HG02885 (cell line): ENCODE data around the gene BCL11A.

Experiments
- ATAC-seq: cut with Tn5 transposase; IDR thresholded peaks from one replicate; pipeline ENCODE4 v1.9.1; 2021; ENCODE audit warnings: mild to moderate bottlenecking; ENCODE audit not compliant: unreplicated experiment, poor library complexity

BCL11A gene

GRCh38 chr2:60492548-60492947 lies 60.9 kb downstream of the BCL11A start:
- ATAC-seq = no peak

GRCh38 chr2:60490848-60491247 lies 62.6 kb downstream of the BCL11A start:
- ATAC-seq = no peak

DNA sequence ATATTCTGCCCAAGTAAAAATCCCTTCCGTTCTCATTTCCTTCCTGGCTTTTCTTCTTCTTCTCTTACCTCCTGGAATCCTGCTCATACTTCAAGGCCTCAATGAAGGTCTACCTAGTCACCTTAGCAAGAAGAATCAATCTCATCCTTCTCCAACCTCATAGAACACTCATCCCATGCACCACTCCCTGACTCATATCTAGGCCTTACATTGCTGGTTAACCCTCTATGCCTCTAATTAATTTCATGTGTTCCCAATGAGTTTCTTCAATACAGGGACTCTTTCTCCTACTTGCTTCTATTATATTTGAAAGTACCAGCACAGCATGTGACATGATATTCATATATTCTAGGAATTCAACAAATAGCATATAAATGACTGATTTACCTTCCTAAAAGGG lies 63.0 kb downstream of the BCL11A start:
- ATAC-seq = no peak

- no peak for ATAC-seq
Observed at GRCh38 chr2:60489289-60489688, 64.2 kb downstream of the BCL11A start.

- peak; percentile 63 for ATAC-seq
Observed at GRCh38 chr2:60488291-60488690, 65.2 kb downstream of the BCL11A start.

- ATAC-seq = no peak
Observed at GRCh38 chr2:60487174-60487573, 66.3 kb downstream of the BCL11A start.

DNA sequence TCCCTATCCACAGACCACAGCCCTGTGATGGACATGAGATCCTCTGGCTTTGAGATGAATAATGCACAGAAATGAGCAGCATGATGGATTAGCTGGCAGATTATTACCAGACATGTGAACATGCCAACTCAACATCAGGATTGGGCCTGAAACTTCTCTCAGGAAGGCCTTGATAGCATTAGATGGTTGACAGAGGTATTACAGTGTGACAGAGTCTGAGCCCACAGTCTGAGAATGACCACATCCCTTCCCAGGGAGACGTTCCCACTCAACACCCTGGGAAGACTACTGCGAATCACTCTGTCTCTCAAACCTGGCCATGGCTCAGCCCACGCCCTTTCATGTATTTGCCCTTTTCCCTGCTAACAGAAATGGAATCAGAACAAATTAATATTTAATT lies 66.9 kb downstream of the BCL11A start:
- no peak for ATAC-seq

- no peak for ATAC-seq
Observed at GRCh38 chr2:60486067-60486466, 67.4 kb downstream of the BCL11A start.

GRCh38 chr2:60485550-60485949 lies 67.9 kb downstream of the BCL11A start:
- no peak for ATAC-seq

- no peak for ATAC-seq
Observed at GRCh38 chr2:60485055-60485454, 68.4 kb downstream of the BCL11A start.

DNA sequence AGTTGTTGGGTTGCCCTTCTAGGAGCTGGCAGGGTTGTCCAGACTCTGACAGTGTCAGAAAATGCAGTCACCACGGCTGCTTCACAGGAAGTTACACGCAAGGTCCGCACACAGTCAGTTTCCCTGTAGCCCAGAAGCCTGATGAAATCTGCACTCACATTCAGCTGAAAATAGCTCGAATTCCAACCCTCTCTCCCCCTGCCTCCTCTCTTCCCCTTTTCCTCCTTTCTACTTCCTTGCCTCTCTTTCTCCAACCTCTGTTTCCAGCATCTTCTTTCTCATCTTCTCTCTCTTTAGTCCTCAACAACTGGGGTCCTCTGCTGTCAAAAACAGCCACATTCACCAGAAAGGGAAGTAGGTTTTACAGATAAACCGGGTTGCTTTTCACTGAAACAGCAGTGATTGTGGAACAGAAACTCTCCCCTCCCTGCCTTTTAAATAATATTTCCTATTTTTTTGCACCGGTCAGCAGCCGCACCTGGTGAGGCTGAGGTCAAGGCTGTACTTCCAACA lies 69.3 kb downstream of the BCL11A start:
- no peak for ATAC-seq

GRCh38 chr2:60483401-60483800 lies 70.1 kb downstream of the BCL11A start:
- no peak for ATAC-seq

DNA sequence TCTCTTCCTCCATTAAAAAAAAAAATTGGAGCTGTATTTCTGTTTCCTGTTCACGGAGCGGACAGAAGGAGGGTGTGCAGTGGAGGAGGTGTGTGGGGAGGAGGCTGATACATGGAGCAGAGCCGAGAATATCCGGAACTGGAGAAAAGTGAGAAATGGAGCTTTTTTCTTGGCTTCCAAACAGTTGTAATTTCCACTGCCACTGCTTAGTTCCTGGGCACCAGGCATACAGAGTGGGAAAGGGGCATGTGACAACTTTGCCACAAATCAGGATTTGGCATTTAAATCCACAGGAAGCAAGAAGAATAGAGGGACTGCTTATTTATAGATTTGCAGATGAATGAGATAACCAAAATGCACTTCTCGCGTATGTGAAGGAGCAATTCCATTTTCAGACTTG lies 71.2 kb downstream of the BCL11A start:
- ATAC-seq = no peak

- no peak for ATAC-seq
Observed at GRCh38 chr2:60481257-60481656, 72.2 kb downstream of the BCL11A start.

- ATAC-seq = no peak
Observed at GRCh38 chr2:60480089-60480773, 73.2 kb downstream of the BCL11A start.

GRCh38 chr2:60479226-60480088 lies 74.0 kb downstream of the BCL11A start:
- no peak for ATAC-seq

DNA sequence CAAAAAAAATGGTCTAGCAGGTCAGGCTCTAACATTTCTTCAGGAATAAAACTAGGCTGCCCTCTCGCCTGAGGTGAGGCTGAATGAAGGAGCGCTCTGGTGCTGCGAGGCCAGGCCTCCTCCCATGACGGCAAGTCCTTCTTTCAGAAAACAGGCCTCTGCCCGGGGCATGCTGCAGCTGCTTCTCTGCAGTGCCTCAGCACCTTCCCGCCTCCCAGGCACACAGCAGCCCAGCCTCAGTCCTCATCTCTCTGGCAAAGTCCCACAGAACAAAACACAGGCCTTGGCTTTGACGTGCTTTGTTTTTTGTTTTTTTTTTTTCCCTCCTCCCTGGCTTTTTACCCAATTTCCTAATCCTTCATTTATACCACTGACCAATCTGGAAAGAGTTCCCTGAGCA lies 74.8 kb downstream of the BCL11A start:
- ATAC-seq = no peak

GRCh38 chr2:60476206-60476954 lies 77.1 kb downstream of the BCL11A start:
- no peak for ATAC-seq

DNA sequence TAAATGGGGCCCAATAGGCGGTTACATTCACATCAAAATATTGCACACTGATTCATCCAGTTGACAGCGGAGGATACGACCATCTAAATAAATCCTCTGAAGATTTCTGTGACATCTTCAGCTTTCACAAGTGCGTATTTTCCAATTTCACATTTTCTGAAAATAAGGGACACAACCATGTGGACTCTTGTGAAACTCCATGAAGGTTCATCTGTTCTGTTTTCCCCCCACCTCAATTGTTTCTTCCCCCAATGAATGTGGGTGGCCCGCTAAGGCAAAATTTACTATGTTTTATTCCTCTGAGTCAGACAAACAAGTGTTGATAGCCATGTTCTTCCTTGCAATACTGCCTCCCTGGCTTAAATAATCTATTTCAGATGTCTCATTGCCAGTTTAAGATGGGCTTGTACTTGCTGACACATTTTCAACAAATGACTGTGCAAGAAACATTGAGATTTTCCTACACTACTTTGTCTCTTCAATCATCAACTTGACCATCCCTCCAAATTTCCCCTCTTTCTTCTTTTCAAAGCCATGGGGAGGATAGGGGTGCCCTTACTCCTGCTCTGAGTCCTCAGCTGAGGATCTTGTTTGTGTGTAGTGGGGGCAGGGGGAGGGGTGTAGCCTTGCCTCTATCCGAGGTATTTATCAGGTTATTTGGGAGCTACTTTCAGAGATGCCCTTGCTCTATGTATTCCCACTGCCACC lies 78.2 kb downstream of the BCL11A start:
- ATAC-seq = no peak

GRCh38 chr2:60474301-60474700 lies 79.2 kb downstream of the BCL11A start:
- ATAC-seq = no peak
